ENCODE results near the gene SIX4.

DNA sequence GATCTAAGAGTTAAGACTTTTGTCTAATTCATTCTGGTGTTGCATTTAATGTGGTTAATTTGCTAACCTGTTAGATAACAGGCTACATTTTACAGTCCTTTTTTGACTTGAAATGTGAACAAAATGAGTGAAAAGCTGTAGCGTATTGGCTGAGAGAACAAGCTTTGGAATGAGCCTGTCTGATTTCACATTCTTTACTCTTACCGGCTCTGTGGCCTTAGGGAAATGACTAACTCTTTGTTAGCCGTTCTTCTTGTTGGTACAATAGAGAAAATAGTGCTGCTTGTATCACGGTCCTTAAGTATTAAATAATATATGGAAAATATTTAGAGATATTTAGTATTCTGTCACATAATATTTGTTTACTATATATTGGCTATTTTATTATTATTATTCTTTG, 12.3 kb upstream of the SIX4 start:
- TF ChIP-seq, protein P1, sequence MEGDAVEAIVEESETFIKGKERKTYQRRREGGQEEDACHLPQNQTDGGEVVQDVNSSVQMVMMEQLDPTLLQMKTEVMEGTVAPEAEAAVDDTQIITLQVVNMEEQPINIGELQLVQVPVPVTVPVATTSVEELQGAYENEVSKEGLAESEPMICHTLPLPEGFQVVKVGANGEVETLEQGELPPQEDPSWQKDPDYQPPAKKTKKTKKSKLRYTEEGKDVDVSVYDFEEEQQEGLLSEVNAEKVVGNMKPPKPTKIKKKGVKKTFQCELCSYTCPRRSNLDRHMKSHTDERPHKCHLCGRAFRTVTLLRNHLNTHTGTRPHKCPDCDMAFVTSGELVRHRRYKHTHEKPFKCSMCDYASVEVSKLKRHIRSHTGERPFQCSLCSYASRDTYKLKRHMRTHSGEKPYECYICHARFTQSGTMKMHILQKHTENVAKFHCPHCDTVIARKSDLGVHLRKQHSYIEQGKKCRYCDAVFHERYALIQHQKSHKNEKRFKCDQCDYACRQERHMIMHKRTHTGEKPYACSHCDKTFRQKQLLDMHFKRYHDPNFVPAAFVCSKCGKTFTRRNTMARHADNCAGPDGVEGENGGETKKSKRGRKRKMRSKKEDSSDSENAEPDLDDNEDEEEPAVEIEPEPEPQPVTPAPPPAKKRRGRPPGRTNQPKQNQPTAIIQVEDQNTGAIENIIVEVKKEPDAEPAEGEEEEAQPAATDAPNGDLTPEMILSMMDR (IDR thresholded peaks at IDR 0.05; ENCODE audit: low read depth, low read length, poor library complexity, severe bottlenecking): no peak
- no peak for TF ChIP-seq EZH2phosphoT487 (IDR thresholded peaks at IDR 0.05; ENCODE audit: borderline replicate concordance, low read length)
